ENCODE measurements around the gene ITIH2. TPM values are rescaled to one million over a fixed set of nuclear protein-coding genes. Genes with fewer than 3 reads are reported as not detected.

ITIH2 gene
- total and polyA plus RNA-seq, 2 of the 8 experiments (the other 6 are each of a cell fraction or from before 2014, with no cell fraction given): not detected

GRCh38 chr10:7794251-7795026 is 91.3 kb downstream of the ITIH2 start (continued):
- no peak for TF ChIP-seq PHF8 (conservative IDR thresholded peaks at IDR 0.05; ENCODE audit: low read depth, low read length)
- TF ChIP-seq POLR2A (IDR thresholded peaks at IDR 0.05; ENCODE audit: control extremely low read depth in 1 of 2, low read depth in 2 of 2, low read length in 2 of 2): no peak
- no peak for TF ChIP-seq BCL11A (IDR thresholded peaks at IDR 0.05; ENCODE audit: low read depth in 2 of 2, low read length in 2 of 2)
- no peak for TF ChIP-seq SP2 (IDR thresholded peaks at IDR 0.05; ENCODE audit: low read length)
- no peak for TF ChIP-seq RNF2 (IDR thresholded peaks at IDR 0.05; ENCODE audit: borderline replicate concordance, low read depth, low read length, missing control alignments, poor library complexity, severe bottlenecking)
- TF ChIP-seq MAFK (IDR thresholded peaks at IDR 0.05; ENCODE audit: low read depth, low read length): no peak
- TF ChIP-seq, protein P1, sequence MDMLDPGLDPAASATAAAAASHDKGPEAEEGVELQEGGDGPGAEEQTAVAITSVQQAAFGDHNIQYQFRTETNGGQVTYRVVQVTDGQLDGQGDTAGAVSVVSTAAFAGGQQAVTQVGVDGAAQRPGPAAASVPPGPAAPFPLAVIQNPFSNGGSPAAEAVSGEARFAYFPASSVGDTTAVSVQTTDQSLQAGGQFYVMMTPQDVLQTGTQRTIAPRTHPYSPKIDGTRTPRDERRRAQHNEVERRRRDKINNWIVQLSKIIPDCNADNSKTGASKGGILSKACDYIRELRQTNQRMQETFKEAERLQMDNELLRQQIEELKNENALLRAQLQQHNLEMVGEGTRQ (IDR thresholded peaks at IDR 0.05; ENCODE audit: low read length): no peak
- TF ChIP-seq SUZ12 (IDR thresholded peaks at IDR 0.05; ENCODE audit: low read length): no peak
- no peak for TF ChIP-seq RBBP5 (IDR thresholded peaks at IDR 0.05; ENCODE audit: borderline replicate concordance, low read depth, low read length)
- TF ChIP-seq ATF2 (IDR thresholded peaks at IDR 0.05; ENCODE audit: low read length): no peak

Measured in H1 (cell line).